ENCODE data around the gene TRIM47. TPM values are rescaled to one million over a fixed set of nuclear protein-coding genes. Genes with fewer than 3 reads are reported as not detected.

The TRIM47 gene
- total and polyA plus RNA-seq, 4 donors, result 6.9 to 18.5 (median 13.8) TPM

DNA sequence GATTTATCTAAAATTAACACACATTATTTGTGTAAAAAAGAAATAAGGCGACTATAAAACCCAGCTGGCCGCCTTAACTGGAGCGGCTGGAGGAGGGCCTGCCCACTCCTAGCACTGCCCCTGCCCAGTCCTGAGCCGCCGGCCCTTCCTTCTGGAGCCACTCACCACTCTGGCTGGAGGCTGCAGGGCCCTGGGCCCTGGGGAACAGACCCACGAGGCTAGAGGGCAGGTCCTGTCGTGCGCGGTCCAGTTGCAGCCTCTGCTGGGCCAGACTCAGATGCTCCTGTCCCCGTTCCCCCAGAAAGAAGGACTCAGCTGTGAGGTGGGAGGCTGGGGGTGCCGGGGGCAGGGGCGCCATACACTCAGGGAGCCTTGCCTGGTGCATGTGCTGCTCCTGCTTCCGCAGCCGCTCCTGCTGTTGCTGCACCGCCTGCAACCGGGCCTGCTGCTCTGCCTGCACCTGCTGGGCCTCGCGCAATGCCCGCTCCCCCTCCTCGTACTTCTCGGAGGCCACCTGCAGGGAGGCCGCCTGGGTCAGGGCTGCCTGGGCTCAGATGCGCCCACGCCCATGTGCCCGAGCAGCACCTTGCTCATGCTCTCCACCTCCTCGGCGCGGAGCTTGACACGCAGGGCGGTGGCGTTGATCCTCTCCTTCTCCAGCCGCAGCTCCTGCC, 35.3 kb upstream of the TRIM47 start:
- DNase-seq (ENCODE audit: low spot score), result no peak
- H3K9ac ChIP-seq (ENCODE audit: low read depth in 1 of 2, low read length in 2 of 2), result no peak overlapping the region
- no peaks in the 10 kb centered on the region for H3K4me1 ChIP-seq (ENCODE audit: control insufficient read depth in 4 of 4, insufficient read depth in 4 of 4, low read length in 3 of 4)
- TF ChIP-seq TAF1 (conservative IDR thresholded peaks at IDR 0.05), result no peak
- TF ChIP-seq GABPA (IDR thresholded peaks at IDR 0.05 in 1 of 2, conservative IDR thresholded peaks at IDR 0.05 in 1 of 2), result no peak
- TF ChIP-seq, protein P1, sequence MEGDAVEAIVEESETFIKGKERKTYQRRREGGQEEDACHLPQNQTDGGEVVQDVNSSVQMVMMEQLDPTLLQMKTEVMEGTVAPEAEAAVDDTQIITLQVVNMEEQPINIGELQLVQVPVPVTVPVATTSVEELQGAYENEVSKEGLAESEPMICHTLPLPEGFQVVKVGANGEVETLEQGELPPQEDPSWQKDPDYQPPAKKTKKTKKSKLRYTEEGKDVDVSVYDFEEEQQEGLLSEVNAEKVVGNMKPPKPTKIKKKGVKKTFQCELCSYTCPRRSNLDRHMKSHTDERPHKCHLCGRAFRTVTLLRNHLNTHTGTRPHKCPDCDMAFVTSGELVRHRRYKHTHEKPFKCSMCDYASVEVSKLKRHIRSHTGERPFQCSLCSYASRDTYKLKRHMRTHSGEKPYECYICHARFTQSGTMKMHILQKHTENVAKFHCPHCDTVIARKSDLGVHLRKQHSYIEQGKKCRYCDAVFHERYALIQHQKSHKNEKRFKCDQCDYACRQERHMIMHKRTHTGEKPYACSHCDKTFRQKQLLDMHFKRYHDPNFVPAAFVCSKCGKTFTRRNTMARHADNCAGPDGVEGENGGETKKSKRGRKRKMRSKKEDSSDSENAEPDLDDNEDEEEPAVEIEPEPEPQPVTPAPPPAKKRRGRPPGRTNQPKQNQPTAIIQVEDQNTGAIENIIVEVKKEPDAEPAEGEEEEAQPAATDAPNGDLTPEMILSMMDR (IDR thresholded peaks at IDR 0.05; ENCODE audit: low read depth, low read length, missing input control), result no peak
- no peak for TF ChIP-seq RAD21 (IDR thresholded peaks at IDR 0.05)
- TF ChIP-seq RXRA (IDR thresholded peaks at IDR 0.05), result no peak
- no peak for TF ChIP-seq FOXA2 (IDR thresholded peaks at IDR 0.05)
- TF ChIP-seq YY1 (IDR thresholded peaks at IDR 0.05), result no peak
- TF ChIP-seq, protein P2, sequence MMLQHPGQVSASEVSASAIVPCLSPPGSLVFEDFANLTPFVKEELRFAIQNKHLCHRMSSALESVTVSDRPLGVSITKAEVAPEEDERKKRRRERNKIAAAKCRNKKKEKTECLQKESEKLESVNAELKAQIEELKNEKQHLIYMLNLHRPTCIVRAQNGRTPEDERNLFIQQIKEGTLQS (IDR thresholded peaks at IDR 0.05), result no peak
- TF ChIP-seq FOXA1 (IDR thresholded peaks at IDR 0.05), result no peak
- TF ChIP-seq, protein P3, sequence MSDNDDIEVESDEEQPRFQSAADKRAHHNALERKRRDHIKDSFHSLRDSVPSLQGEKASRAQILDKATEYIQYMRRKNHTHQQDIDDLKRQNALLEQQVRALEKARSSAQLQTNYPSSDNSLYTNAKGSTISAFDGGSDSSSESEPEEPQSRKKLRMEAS (IDR thresholded peaks at IDR 0.05), result no peak
- TF ChIP-seq, protein P4, sequence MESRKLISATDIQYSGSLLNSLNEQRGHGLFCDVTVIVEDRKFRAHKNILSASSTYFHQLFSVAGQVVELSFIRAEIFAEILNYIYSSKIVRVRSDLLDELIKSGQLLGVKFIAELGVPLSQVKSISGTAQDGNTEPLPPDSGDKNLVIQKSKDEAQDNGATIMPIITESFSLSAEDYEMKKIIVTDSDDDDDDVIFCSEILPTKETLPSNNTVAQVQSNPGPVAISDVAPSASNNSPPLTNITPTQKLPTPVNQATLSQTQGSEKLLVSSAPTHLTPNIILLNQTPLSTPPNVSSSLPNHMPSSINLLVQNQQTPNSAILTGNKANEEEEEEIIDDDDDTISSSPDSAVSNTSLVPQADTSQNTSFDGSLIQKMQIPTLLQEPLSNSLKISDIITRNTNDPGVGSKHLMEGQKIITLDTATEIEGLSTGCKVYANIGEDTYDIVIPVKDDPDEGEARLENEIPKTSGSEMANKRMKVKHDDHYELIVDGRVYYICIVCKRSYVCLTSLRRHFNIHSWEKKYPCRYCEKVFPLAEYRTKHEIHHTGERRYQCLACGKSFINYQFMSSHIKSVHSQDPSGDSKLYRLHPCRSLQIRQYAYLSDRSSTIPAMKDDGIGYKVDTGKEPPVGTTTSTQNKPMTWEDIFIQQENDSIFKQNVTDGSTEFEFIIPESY (IDR thresholded peaks at IDR 0.05), result no peak
- TF ChIP-seq HNF4A (conservative IDR thresholded peaks at IDR 0.05), result no peak
- H3K4me3 ChIP-seq (ENCODE audit: low read depth in 1 of 3, low read length in 3 of 3), result no peak overlapping the region
- no peaks in the 10 kb centered on the region for H3K27me3 ChIP-seq (ENCODE audit: control insufficient read depth in 4 of 4, insufficient read depth in 4 of 4, low read length in 3 of 4)
- H3K27ac ChIP-seq (ENCODE audit: low read depth in 1 of 2, low read length in 2 of 2), result no peak overlapping the region
- no peaks in the 10 kb centered on the region for H3K9me3 ChIP-seq (ENCODE audit: control insufficient read depth in 4 of 4, low read length in 3 of 4)
- 96% methylated on average over 32 of the region's 32 CpGs for WGBS
- no peaks in the 10 kb centered on the region for H3K36me3 ChIP-seq (ENCODE audit: control insufficient read depth in 4 of 4, insufficient read depth in 3 of 4, low read depth in 1 of 4, low read length in 3 of 4)

DNA sequence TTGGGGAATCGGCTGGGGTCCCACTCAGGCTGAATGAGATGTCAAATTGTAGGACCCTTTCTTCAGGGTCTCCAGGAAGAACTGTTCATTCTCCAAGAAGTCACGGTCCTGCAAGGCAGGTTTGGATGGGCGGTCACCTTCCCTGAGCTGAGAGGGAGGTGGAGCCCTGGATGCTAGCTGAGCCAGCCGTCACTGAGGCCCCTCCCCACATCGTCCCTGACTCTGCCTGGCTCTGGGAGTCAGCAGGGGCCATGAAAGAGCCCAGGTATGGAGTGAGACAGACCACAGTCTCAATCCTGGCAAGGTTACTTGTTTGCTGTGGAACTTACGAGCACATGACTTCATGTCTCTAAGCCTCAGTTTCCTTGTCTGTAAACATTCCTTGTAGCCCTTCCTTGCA, 32.3 kb upstream of the TRIM47 start:
- Histone ChIP-seq H3K27me3 (ENCODE audit: control insufficient read depth in 4 of 4, insufficient read depth in 4 of 4, low read length in 3 of 4) (no peaks in the 10 kb centered on the region), H3K36me3 (ENCODE audit: control insufficient read depth in 4 of 4, insufficient read depth in 3 of 4, low read depth in 1 of 4, low read length in 3 of 4) (no peaks in the 10 kb centered on the region), H3K4me1 (ENCODE audit: control insufficient read depth in 4 of 4, insufficient read depth in 4 of 4, low read length in 3 of 4) (no peaks in the 10 kb centered on the region), H3K4me3 (ENCODE audit: low read depth in 1 of 3, low read length in 3 of 3) (no peak overlapping the region), H3K9ac (ENCODE audit: low read depth in 1 of 2, low read length in 2 of 2) (no peak overlapping the region), H3K27ac (ENCODE audit: low read depth in 1 of 2, low read length in 2 of 2) (no peak overlapping the region), H3K9me3 (ENCODE audit: control insufficient read depth in 4 of 4, low read length in 3 of 4) (no peaks in the 10 kb centered on the region)
- no peak for TF ChIP-seq HNF4A (conservative IDR thresholded peaks at IDR 0.05)
- TF ChIP-seq EGR1 (IDR thresholded peaks at IDR 0.05; ENCODE audit: low read depth in 2 of 2), result no peak
- TF ChIP-seq NR2F2 (IDR thresholded peaks at IDR 0.05), result no peak
- TF ChIP-seq, protein P4 (IDR thresholded peaks at IDR 0.05), result no peak
- TF ChIP-seq TAF1 (conservative IDR thresholded peaks at IDR 0.05), result no peak
- TF ChIP-seq, protein P3 (IDR thresholded peaks at IDR 0.05), result no peak
- TF ChIP-seq, protein P2 (IDR thresholded peaks at IDR 0.05), result no peak
- no peak for TF ChIP-seq HNF4G (IDR thresholded peaks at IDR 0.05)
- no peak for TF ChIP-seq GABPA (IDR thresholded peaks at IDR 0.05 in 1 of 2, conservative IDR thresholded peaks at IDR 0.05 in 1 of 2)
- no peak for TF ChIP-seq RXRA (IDR thresholded peaks at IDR 0.05)
- no peak for TF ChIP-seq JUND (IDR thresholded peaks at IDR 0.05)
- no peak for DNase-seq (ENCODE audit: low spot score)
- 88% methylated on average over 6 of the region's 6 CpGs for WGBS
